GM21723 (cell line): ENCODE data around the gene EPS8.

Source experiments
- ATAC-seq: cut with Tn5 transposase; IDR thresholded peaks from one replicate; pipeline ENCODE4 v1.9.1; 2021; ENCODE audit warnings: mild to moderate bottlenecking, moderate library complexity; ENCODE audit not compliant: unreplicated experiment

EPS8 gene

DNA sequence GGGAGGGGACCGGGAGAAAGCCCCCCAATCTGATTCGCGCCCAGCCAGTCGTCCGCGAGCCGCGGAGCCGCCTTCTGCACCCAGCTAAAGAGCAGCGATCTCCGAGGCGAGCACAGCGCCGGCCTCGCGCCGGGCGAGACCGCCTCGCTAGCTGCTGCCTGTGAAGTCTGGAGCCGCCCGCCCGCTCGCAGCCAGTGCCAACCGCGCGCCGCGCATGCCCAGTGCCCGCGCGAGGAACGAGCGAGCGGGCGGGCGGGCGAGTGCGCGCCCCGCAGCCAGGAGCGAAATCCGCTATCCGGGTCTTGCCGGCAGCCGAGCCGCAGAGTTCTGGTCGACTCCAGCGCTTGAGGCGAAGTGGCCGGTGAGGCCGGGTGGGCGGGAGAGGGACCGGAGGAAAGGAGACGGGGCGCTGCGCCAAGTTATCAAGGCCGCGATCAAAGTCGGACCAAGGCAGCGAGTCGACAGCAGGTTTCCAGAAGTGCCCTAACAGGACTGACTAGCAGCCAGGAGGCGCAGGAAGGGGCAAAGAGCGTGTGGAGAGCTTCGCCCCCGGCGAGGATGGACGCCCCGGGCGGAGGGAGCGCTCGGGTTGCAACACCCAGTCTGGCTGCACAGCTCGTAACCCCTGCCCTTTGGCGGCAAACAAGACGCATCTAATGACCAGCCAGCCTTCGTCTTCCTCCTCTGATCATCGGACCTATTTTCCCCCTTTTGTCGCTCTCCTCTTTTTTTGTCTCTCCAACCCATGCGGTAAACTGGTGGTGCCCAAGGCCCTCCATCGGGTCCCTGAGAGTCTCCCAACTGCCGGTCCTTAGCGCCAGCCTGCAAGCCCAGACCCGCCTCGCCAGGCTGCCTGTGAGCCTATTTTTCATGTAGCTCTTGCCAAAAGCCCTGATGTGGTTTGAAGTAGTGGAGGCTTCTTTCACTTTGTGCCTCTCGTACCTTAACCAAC, at the start of gene EPS8:
Gene EPS8, minus strand, starts transcription at position 169 of the 952 bp plus-strand sequence. CDS start 106,437 bp downstream, outside the sequence.
- ATAC-seq, result peak; percentile 96

DNA sequence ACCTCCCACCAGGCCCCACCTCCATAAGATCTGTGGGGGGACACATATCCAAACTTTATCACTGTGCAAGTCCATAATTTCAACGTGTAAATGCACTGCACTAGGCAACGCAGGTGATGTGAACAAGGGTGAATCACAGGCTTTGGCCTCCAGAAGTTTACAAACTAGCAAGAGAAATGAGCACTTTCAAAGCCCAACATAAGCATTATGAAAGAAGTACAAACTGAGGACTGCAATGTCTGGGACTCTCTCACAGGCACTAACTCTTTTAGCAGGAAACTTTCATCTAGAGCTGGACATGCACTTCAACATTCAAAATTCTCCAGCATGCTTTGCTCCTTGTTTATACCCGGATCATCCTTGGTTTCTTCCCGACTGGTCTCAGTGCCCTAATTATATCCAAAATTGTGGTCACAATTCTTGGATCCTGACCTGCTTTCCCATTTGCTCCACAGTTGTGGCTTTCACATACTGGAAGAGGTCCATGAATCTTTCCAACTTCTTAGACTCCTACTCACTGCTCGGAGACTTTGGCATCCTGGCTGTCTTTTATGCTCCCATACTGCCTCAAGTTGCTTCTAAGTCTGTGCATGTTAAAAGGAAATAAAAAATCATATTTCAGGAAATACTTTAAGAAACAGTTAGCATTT, 48.1 kb upstream of the EPS8 start:
- ATAC-seq, result no peak

DNA sequence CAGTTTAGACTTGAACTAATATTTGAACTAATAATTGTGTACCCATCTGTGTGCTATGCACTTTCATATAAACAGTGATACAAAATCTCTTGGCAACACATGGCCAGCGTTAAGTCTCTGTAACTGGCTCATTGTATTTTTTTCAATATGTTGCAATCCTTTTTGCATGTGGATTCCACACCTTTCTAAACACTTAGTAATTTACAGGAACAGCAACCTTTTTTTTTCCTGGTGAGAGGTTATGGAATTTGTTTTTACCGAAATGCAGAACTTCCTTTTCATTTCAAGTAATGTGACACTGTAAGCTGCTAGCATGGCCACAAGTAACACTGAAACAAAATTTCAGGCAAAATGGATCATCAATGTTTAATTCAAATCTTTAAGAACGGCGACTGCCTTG, 45.4 kb upstream of the EPS8 start:
- ATAC-seq, result no peak

DNA sequence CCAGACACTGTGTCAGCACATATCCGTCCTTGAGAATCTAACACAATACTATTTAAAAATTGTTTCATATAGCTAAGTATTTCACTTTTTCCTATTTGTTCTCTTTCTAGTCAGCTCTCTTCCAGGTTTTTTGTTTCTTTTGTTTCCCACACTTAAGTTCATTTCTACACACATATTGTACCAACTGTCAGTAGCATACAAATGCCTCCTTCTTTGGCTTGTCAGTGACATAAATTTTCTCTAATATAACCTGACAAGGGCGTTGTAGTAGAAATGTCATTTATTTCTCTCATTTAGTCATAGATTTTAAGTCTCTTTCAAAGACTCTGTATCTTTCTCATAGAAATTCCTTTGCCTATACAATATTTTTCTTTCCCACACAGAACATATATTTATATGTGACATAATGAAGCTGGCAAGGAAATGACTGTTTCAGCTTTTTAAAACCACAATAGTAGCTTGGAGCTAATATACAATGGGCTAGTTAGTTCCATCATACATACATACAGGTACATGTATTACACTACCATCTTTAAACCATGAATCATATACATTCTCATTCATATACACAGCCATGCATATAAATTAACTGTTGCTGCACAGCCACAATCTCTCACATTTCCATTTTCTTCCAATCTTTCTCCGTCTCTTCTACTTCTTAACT, 42.3 kb upstream of the EPS8 start:
- no peak for ATAC-seq

- no peak for ATAC-seq
These were observed 41.4 kb upstream of the EPS8 start for GRCh38 chr12:15830538-15830937.

- no peak for ATAC-seq
These were observed 40.8 kb upstream of the EPS8 start for GRCh38 chr12:15829949-15830348.

DNA sequence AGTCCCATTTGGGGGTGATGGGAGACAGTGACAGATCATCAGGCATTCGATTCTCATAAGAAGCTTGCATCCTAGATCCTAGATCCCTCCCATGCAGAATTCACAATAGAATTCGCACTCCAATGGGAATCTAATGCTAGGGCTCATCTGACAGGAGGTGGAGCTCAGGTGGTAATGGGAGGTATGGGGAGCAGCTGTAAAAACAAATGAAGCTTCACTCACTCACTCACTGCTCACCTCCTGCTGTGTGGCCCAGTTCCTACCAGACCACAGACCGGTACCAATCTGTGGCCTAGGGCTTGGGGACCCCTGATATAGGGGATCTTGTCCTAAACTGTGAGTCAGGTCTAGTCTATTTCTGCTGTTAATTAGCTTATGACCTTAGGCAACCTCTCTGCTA, 40.1 kb upstream of the EPS8 start:
- ATAC-seq, result no peak

DNA sequence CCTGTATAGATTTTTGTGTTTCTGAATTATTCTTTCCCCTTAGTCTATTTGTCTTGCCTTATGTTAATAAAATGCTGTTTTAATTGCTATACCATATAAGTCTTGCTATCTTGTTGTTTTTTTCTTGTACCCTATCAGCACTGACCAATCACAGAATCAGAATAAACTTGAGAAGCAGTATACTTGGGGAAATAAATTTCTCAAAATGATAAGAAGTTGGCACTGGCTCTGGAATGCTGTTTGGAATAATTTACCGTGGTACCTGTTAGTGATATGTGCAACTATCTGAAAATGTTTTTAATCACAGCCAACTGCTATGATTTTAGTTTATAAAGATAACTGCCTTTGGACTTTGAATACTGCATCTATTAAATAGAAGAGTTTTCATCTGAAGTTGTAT, 37.9 kb upstream of the EPS8 start:
- ATAC-seq, result no peak

DNA sequence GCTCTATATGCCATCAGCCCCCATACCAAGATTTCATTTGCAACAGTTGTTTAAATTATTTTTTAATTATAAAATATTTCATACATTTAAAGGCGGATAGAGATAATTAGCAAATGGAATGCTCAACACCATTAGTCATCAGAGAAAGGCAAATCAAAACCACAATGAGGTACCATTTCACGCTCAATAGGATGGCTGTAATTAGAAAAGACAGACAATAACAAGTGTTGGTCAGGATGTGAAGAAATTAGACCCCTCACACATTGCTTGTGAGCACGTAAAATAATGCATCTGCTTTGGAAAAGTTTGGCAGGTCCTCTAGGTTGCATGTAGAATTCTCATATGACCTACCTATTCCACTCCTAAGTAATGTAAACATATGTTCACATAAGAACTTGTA, 35.3 kb upstream of the EPS8 start:
- ATAC-seq, result no peak

GRCh38 chr12:15823360-15824128, 34.4 kb upstream of the EPS8 start:
- ATAC-seq, result no peak

- ATAC-seq, result no peak
These were observed 30.7 kb upstream of the EPS8 start for GRCh38 chr12:15819644-15820437.

DNA sequence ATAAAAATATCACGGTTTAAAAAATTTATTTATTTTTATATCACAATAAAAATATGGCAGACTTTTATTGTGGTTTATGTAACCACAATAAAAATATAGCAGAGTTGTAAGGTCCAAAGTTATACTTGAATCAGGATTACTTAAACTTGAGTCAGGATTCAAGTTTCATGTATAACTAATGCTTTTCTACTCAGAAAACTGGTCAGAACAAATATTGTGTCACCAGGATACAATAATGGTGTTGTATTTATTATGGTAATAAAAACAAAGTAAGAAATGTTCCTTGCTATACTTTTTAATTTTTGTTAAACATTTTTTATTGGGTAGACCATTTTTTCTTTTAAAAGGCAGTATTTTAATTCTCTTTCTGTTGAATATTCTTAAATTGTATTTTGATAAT, 29.2 kb upstream of the EPS8 start:
- ATAC-seq, result no peak

GRCh38 chr12:15815730-15816129, 26.5 kb upstream of the EPS8 start:
- ATAC-seq, result no peak

DNA sequence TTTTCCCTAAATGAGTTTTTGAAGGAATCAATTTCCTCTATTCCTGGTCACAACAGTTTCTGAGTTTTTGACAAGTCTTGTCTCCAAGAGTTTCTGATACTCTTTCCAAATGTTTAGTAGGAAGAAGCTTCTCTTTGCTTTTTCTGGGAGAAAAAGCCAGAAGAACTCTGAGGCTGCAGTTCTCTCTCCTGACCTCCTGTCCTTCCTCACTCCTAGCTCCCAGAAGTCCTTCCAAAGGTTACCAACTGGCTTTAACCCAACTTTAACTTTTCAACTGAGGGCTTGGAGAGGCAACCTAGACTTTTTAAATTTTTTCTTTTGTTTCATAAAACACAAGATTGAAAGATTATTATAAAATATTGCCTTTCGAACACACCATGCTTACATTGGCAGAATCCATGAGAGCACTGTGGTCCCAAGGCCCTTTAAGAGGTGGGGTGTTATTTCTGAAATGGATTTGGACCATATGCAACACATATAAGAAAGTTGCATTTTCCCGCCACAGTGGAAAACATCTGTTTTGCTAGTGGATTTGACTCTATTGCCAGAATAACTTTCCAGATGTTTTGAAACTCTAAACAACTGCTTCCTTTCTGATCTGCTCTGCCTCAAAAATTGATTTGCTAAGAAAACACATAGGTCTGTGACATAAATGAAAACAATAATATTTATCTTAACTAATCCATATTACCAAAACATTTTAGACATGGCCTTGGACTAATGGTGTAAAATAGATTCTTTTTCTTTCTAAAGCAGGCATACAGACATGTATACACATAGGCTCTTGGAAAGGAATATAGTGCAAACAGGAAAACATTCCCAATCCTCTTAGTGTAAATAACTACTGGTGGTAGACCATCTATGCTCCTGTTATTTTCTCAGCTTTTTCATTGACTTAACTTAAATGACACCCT, 22.3 kb upstream of the EPS8 start:
- ATAC-seq, result no peak

- ATAC-seq, result no peak
These were observed 19.5 kb upstream of the EPS8 start for GRCh38 chr12:15808652-15809051.

- no peak for ATAC-seq
These were observed 19.1 kb upstream of the EPS8 start for GRCh38 chr12:15808250-15808649.

DNA sequence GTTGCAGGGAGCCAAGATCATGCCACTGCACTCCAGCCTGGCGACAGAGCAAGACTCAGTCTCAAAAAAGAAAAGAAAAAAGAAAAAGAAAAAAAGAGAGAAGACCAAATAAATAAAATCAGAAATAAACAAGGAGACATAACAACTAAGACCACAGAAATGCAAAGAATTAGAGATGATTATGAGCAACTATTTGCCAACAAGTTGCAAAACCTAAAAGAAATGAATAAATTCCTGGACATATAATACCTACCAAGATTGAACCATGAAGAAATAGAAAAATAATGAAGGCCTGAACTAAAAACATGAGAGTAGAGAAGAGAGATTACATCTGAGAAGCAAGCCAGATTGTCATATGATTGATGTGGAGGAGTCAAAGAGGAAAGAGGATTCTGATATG, 17.6 kb upstream of the EPS8 start:
- no peak for ATAC-seq

DNA sequence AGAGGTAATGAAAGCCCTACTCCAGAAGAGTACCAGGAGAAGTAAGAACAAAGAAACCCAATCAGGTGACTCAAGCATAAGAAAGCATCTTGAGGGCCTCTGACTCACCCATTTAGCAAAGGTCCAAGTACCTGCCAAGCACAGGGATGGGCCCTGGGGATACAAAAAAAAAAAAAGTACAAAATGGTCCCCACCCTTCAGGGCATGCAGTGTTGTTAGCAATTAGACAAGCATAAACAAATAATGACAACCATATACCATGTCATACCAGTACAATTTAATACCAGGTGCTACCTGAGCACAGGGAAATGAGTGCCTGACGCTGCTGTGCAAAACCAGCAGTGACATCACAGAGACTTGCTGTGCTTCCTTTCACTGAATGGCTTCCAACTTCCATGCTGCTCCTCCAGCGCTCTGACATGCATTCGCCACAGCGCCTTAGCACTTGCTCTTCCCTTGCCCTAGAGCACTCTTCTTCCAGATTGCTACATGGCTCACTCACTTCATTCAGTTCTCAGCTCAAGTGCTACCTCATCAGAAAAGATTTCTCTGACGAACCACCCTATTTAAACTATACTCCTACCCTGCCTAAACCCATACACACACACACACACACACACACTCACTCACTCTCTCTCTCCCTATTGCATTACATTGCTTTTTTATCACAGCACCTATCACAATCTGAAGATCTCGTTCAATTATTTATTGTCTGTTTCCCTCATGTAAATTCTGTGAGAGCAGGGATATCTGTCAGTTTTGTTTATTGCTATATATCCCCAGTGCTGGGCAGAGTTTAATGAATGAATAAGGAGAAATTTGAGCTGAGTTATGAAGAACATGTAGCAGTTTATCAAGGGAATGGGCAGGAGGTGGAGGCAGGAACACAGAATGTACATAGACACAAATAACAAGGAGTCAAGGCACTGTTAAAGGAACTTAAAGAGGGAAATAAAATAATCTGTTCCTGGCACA, 12.9 kb upstream of the EPS8 start:
- no peak for ATAC-seq
